ENCODE results near the gene ADGB.

- TF ChIP-seq CTCF (IDR thresholded peaks at IDR 0.05): no peak
- TF ChIP-seq POLR2A (IDR thresholded peaks at IDR 0.05): no peak
These were observed 261.2 kb downstream of the ADGB start for GRCh38 chr6:146859795-146860495.

Measured in right lobe of liver (tissue), 4 donors.